ENCODE results near the gene MPND.
A peak's percentile ranks its signal among the peaks of the same experiment; 100 is the strongest.

Gene MPND

GRCh38 chr19:4396949-4397783 lies 53.8 kb downstream of the MPND start:
- ATAC-seq, result no peak
- TF ChIP-seq ZFP3 (CRISPR knock-in tag; IDR thresholded peaks at IDR 0.05) (no peak), ARNTL (CRISPR knock-in tag; IDR thresholded peaks at IDR 0.05; ENCODE audit: borderline replicate concordance, low read depth) (no peak), BACH2 (CRISPR knock-in tag; IDR thresholded peaks at IDR 0.05; ENCODE audit: borderline replicate concordance) (no peak), OSR1 (CRISPR knock-in tag; IDR thresholded peaks at IDR 0.05) (no peak)

- peak; percentile 30 for ATAC-seq
These were observed 56.4 kb downstream of the MPND start for GRCh38 chr19:4399812-4400134.

GRCh38 chr19:4400135-4400936 lies 57.0 kb downstream of the MPND start, which contains the start of gene SH3GL1:
Gene SH3GL1, minus strand, starts transcription at chr19:4400547. Its CDS starts 179 bp downstream, at chr19:4400368.
- peak; percentile 52 for ATAC-seq
- TF ChIP-seq OSR1 (CRISPR knock-in tag; IDR thresholded peaks at IDR 0.05) (no peak), SNAI2 (CRISPR knock-in tag; IDR thresholded peaks at IDR 0.05) (0 out of 2 replicates have a peak, but pooled peaks have one; percentile 62), ARNTL (CRISPR knock-in tag; IDR thresholded peaks at IDR 0.05; ENCODE audit: borderline replicate concordance, low read depth) (no peak), ZNF8 (CRISPR knock-in tag; IDR thresholded peaks at IDR 0.05) (no peak), TSHZ2 (CRISPR knock-in tag; IDR thresholded peaks at IDR 0.05) (0 out of 2 replicates have a peak, but pooled peaks have one; percentile 27)

More at GRCh38 chr19:4399812-4400134, 56.4 kb downstream of the MPND start:
- TF ChIP-seq CREB5 (CRISPR knock-in tag; IDR thresholded peaks at IDR 0.05; ENCODE audit: low read depth) (no peak), GLIS3 (CRISPR knock-in tag; IDR thresholded peaks at IDR 0.05) (no peak), ZNF70 (CRISPR knock-in tag; IDR thresholded peaks at IDR 0.05) (no peak), CSDC2 (CRISPR knock-in tag; IDR thresholded peaks at IDR 0.05) (no peak), CSRNP3 (CRISPR knock-in tag; IDR thresholded peaks at IDR 0.05) (no peak), POU6F1 (CRISPR knock-in tag; IDR thresholded peaks at IDR 0.05; ENCODE audit: borderline replicate concordance, low read depth) (no peak), TCF4 (CRISPR knock-in tag; IDR thresholded peaks at IDR 0.05; ENCODE audit: borderline replicate concordance) (no peak), PATZ1 (CRISPR knock-in tag; IDR thresholded peaks at IDR 0.05; ENCODE audit: borderline replicate concordance) (no peak), ARNTL (CRISPR knock-in tag; IDR thresholded peaks at IDR 0.05; ENCODE audit: borderline replicate concordance, low read depth) (no peak), ZNF8 (CRISPR knock-in tag; IDR thresholded peaks at IDR 0.05) (no peak), ZFP30 (CRISPR knock-in tag; IDR thresholded peaks at IDR 0.05) (no peak), RARB (CRISPR knock-in tag; IDR thresholded peaks at IDR 0.05) (no peak)
